GM12878 (cell line): ENCODE results near the gene NAV2.

Experiments used
- CBX3 ChIP-seq: fragments of 200-600 bp; sonication (generic); IDR thresholded peaks from 2 replicates; pipeline ENCODE4 v1.6.1; 2016; ENCODE audit warnings: low read depth, borderline replicate concordance
- CTCF ChIP-seq, 3 experiments: IDR thresholded peaks in 2 of 3; conservative IDR thresholded peaks in 1 of 3; 2 replicates each; pipeline ENCODE4 v1.5.1; 2011; ENCODE audit warnings: low read depth in 3 of 3, low read length in 3 of 3, mild to moderate bottlenecking in 3 of 3, control low read depth in 2 of 3, moderate library complexity in 2 of 3, inconsistent platforms in 1 of 3, mixed read lengths in 1 of 3; ENCODE audit not compliant: control insufficient read depth in 2 of 3, insufficient read depth in 1 of 3; ENCODE audit errors: extremely low read depth in 1 of 3
- EP300 ChIP-seq, 2 experiments: fragments of 150-350 bp in 1 of 2; IDR thresholded peaks; 2 replicates each; pipeline ENCODE4 v1.6.1; 2011 to 2012; ENCODE audit warnings: low read depth in 2 of 2, low read length in 2 of 2, borderline replicate concordance in 1 of 2, improper control_type of control experiment in 1 of 2, inconsistent platforms in 1 of 2; ENCODE audit not compliant: control insufficient read depth in 1 of 2
- ESRRA ChIP-seq: IDR thresholded peaks from 2 replicates; pipeline ENCODE4 v1.6.1; 2012; ENCODE audit warnings: mild to moderate bottlenecking, low read length, improper control_type of control experiment
- ETV6 ChIP-seq, 2 experiments: fragments of 450-650 bp in 1 of 2; IDR thresholded peaks in 1 of 2; conservative IDR thresholded peaks in 1 of 2; 2 replicates each; pipeline ENCODE4 v1.6.1; 2014; ENCODE audit warnings: antibody characterized with exemption in 1 of 2, borderline replicate concordance in 1 of 2, low read depth in 1 of 2, mild to moderate bottlenecking in 1 of 2, moderate library complexity in 1 of 2
- EZH2 ChIP-seq: IDR thresholded peaks from 2 replicates; pipeline ENCODE4 v1.6.1; 2012; ENCODE audit warnings: low read depth, mild to moderate bottlenecking, control low read depth, inconsistent platforms, low read length, borderline replicate concordance; ENCODE audit not compliant: control insufficient read depth
- MAX ChIP-seq: IDR thresholded peaks from 2 replicates; pipeline ENCODE4 v1.6.1; 2012; ENCODE audit warnings: low read depth, low read length, improper control_type of control experiment
- MYC ChIP-seq: IDR thresholded peaks from 2 replicates; pipeline ENCODE4 v1.6.1; 2011; ENCODE audit warnings: mild to moderate bottlenecking, low read length, moderate library complexity, inconsistent platforms; ENCODE audit not compliant: insufficient read depth, insufficient replicate concordance, insufficient read length, severe bottlenecking
- NFIC ChIP-seq: IDR thresholded peaks from 2 replicates; pipeline ENCODE4 v1.6.1; 2012; ENCODE audit warnings: low read depth, mild to moderate bottlenecking, inconsistent platforms, low read length, moderate library complexity
- RBBP5 ChIP-seq: fragments of 200-600 bp; sonication (generic); conservative IDR thresholded peaks from 2 replicates; pipeline ENCODE4 v1.6.1; 2016
- SPI1 ChIP-seq: IDR thresholded peaks from 2 replicates; pipeline ENCODE4 v1.6.1; 2011; ENCODE audit warnings: low read depth, mild to moderate bottlenecking, low read length, moderate library complexity, borderline replicate concordance; ENCODE audit not compliant: insufficient read depth
- TAF1 ChIP-seq: IDR thresholded peaks from 2 replicates; pipeline ENCODE4 v1.6.1; 2011; ENCODE audit warnings: mild to moderate bottlenecking, low read depth, low read length, borderline replicate concordance
- ZNF24 ChIP-seq: fragments of 450-650 bp; IDR thresholded peaks from 2 replicates; pipeline ENCODE4 v1.6.1; 2017; ENCODE audit warnings: antibody characterized with exemption, mild to moderate bottlenecking

- no peak for TF ChIP-seq NFIC
- no peak for TF ChIP-seq CTCF (IDR thresholded peaks at IDR 0.05 in 2 of 3, conservative IDR thresholded peaks at IDR 0.05 in 1 of 3; ENCODE audit: control insufficient read depth in 2 of 3, extremely low read depth in 1 of 3, insufficient read depth in 1 of 3, low read depth in 3 of 3, low read length in 3 of 3)
- no peak for TF ChIP-seq EP300 (IDR thresholded peaks at IDR 0.05; ENCODE audit: borderline replicate concordance in 1 of 2, control insufficient read depth in 1 of 2, low read depth in 2 of 2, low read length in 2 of 2)
- TF ChIP-seq MAX: no peak
- TF ChIP-seq MYC: no peak
- no peak for TF ChIP-seq ZNF24
- no peak for TF ChIP-seq ETV6 (conservative IDR thresholded peaks at IDR 0.05 in 1 of 2, IDR thresholded peaks at IDR 0.05 in 1 of 2; ENCODE audit: borderline replicate concordance in 1 of 2, low read depth in 1 of 2)
- TF ChIP-seq SPI1: no peak
- no peak for TF ChIP-seq EZH2
- no peak for TF ChIP-seq CBX3
- no peak for TF ChIP-seq TAF1
- TF ChIP-seq RBBP5: no peak
- no peak for TF ChIP-seq ESRRA
These were observed 200.6 kb downstream of the NAV2 start for GRCh38 chr11:19912958-19913892.
